ENCODE results near the gene C4orf33. TPM values are rescaled to one million over a fixed set of nuclear protein-coding genes. Genes with fewer than 3 reads are reported as not detected.

The C4orf33 gene
- polyA plus RNA-seq, 1 donor, result 16.4 TPM

GRCh38 chr4:129148892-129149291 lies 52.9 kb downstream of the C4orf33 start:
- no peaks in the 10 kb centered on the region for H3K9me3 ChIP-seq (ENCODE audit: control insufficient read depth, low read depth, low read length)
- peaks cover 7% of the 10 kb centered on the region for H3K27me3 ChIP-seq (ENCODE audit: control insufficient read depth, insufficient read depth, low read length)
- no peak for DNase-seq
- H3K4me1 ChIP-seq (ENCODE audit: control insufficient read depth, insufficient read depth, low read length), result no peaks in the 10 kb centered on the region
- no peak overlapping the region for H3K4me3 ChIP-seq (ENCODE audit: low read length)
- 71% methylated on average over 1 of the region's 2 CpGs for WGBS (ENCODE audit: insufficient coverage, low lambda C conversion rate)
- no peaks in the 10 kb centered on the region for H3K36me3 ChIP-seq (ENCODE audit: control insufficient read depth, insufficient read depth, low read length)
- no peak overlapping the region for H3K27ac ChIP-seq (ENCODE audit: low read length)

GRCh38 chr4:129149906-129150305 lies 54.0 kb downstream of the C4orf33 start:
- H3K36me3 ChIP-seq (ENCODE audit: control insufficient read depth, insufficient read depth, low read length), result no peaks in the 10 kb centered on the region
- no peak for DNase-seq
- no peak overlapping the region for H3K27ac ChIP-seq (ENCODE audit: low read length)
- WGBS (ENCODE audit: insufficient coverage, low lambda C conversion rate), result 80% methylated on average over 1 of the region's 1 CpG
- H3K4me1 ChIP-seq (ENCODE audit: control insufficient read depth, insufficient read depth, low read length), result no peaks in the 10 kb centered on the region
- H3K27me3 ChIP-seq (ENCODE audit: control insufficient read depth, insufficient read depth, low read length), result peaks cover 3% of the 10 kb centered on the region
- H3K9me3 ChIP-seq (ENCODE audit: control insufficient read depth, low read depth, low read length), result no peaks in the 10 kb centered on the region
- no peak overlapping the region for H3K4me3 ChIP-seq (ENCODE audit: low read length)

GRCh38 chr4:129152350-129152749 lies 56.4 kb downstream of the C4orf33 start:
- no peaks in the 10 kb centered on the region for H3K4me1 ChIP-seq (ENCODE audit: control insufficient read depth, insufficient read depth, low read length)
- no peak overlapping the region for H3K27ac ChIP-seq (ENCODE audit: low read length)
- no peak overlapping the region for H3K4me3 ChIP-seq (ENCODE audit: low read length)
- H3K9me3 ChIP-seq (ENCODE audit: control insufficient read depth, low read depth, low read length), result no peaks in the 10 kb centered on the region
- DNase-seq, result no peak
- WGBS (ENCODE audit: insufficient coverage, low lambda C conversion rate), result 50% methylated on average over 1 of the region's 2 CpGs
- H3K27me3 ChIP-seq (ENCODE audit: control insufficient read depth, insufficient read depth, low read length), result peaks cover 3% of the 10 kb centered on the region
- H3K36me3 ChIP-seq (ENCODE audit: control insufficient read depth, insufficient read depth, low read length), result no peaks in the 10 kb centered on the region

- no peak for DNase-seq
- no peaks in the 10 kb centered on the region for H3K9me3 ChIP-seq (ENCODE audit: control insufficient read depth, low read depth, low read length)
- no peak overlapping the region for H3K4me3 ChIP-seq (ENCODE audit: low read length)
- WGBS (ENCODE audit: insufficient coverage, low lambda C conversion rate), result no CpG with 5 or more reads among the region's 1 CpG
- no peak overlapping the region for H3K27ac ChIP-seq (ENCODE audit: low read length)
- no peaks in the 10 kb centered on the region for H3K4me1 ChIP-seq (ENCODE audit: control insufficient read depth, insufficient read depth, low read length)
- H3K27me3 ChIP-seq (ENCODE audit: control insufficient read depth, insufficient read depth, low read length), result peaks cover 3% of the 10 kb centered on the region
- no peaks in the 10 kb centered on the region for H3K36me3 ChIP-seq (ENCODE audit: control insufficient read depth, insufficient read depth, low read length)
Measured at GRCh38 chr4:129153700-129154099, 57.7 kb downstream of the C4orf33 start.

GRCh38 chr4:129162450-129162849 lies 66.5 kb downstream of the C4orf33 start:
- no peaks in the 10 kb centered on the region for H3K9me3 ChIP-seq (ENCODE audit: control insufficient read depth, low read depth, low read length)
- H3K27me3 ChIP-seq (ENCODE audit: control insufficient read depth, insufficient read depth, low read length), result no peaks in the 10 kb centered on the region
- no peaks in the 10 kb centered on the region for H3K4me1 ChIP-seq (ENCODE audit: control insufficient read depth, insufficient read depth, low read length)
- no peak overlapping the region for H3K4me3 ChIP-seq (ENCODE audit: low read length)
- H3K36me3 ChIP-seq (ENCODE audit: control insufficient read depth, insufficient read depth, low read length), result no peaks in the 10 kb centered on the region
- DNase-seq, result no peak
- no peak overlapping the region for H3K27ac ChIP-seq (ENCODE audit: low read length)

- H3K27ac ChIP-seq (ENCODE audit: low read length), result no peak overlapping the region
- H3K27me3 ChIP-seq (ENCODE audit: control insufficient read depth, insufficient read depth, low read length), result peaks cover 3% of the 10 kb centered on the region
- no peaks in the 10 kb centered on the region for H3K4me1 ChIP-seq (ENCODE audit: control insufficient read depth, insufficient read depth, low read length)
- no peak overlapping the region for H3K4me3 ChIP-seq (ENCODE audit: low read length)
- no peaks in the 10 kb centered on the region for H3K9me3 ChIP-seq (ENCODE audit: control insufficient read depth, low read depth, low read length)
- H3K36me3 ChIP-seq (ENCODE audit: control insufficient read depth, insufficient read depth, low read length), result no peaks in the 10 kb centered on the region
- no peak for DNase-seq
- WGBS (ENCODE audit: insufficient coverage, low lambda C conversion rate), result 100% methylated on average over 1 of the region's 3 CpGs
Measured at GRCh38 chr4:129163427-129163826, 67.5 kb downstream of the C4orf33 start.

GRCh38 chr4:129164243-129164642 lies 68.3 kb downstream of the C4orf33 start:
- no CpG with 5 or more reads among the region's 3 CpGs for WGBS (ENCODE audit: insufficient coverage, low lambda C conversion rate)
- Histone ChIP-seq H3K27me3 (ENCODE audit: control insufficient read depth, insufficient read depth, low read length) (peaks cover 3% of the 10 kb centered on the region), H3K27ac (ENCODE audit: low read length) (no peak overlapping the region), H3K4me3 (ENCODE audit: low read length) (no peak overlapping the region), H3K36me3 (ENCODE audit: control insufficient read depth, insufficient read depth, low read length) (no peaks in the 10 kb centered on the region), H3K4me1 (ENCODE audit: control insufficient read depth, insufficient read depth, low read length) (no peaks in the 10 kb centered on the region), H3K9me3 (ENCODE audit: control insufficient read depth, low read depth, low read length) (no peaks in the 10 kb centered on the region)
- DNase-seq, result no peak

Other genes starting within 250 kb of the C4orf33 start
- gene SCLT1, start 2.6 kb upstream of the C4orf33 start, polyA plus RNA-seq, result 11.0 TPM

Measured in large intestine (tissue), 3 donors.